Upper lobe of right lung (tissue), 1 donor: ENCODE data around the gene CDH4. TPM values are rescaled to one million over a fixed set of nuclear protein-coding genes. Genes with fewer than 3 reads are reported as not detected.

Experiments used
- ATAC-seq: fragments of 200-7000 bp; cut with Tn5 transposase; one replicate; pipeline ENCODE4 v1.9.1; 2020; ENCODE audit warnings: mild to moderate bottlenecking, moderate library complexity
- DNase-seq: peaks from one replicate; pipeline ENCODE4 v3.0.0-alpha.2; 2020
- H3K27ac ChIP-seq: fragments of 200-600 bp; one replicate; pipeline ENCODE4 v1.8.0; 2022
- H3K27me3 ChIP-seq: fragments of 200-600 bp; one replicate; pipeline ENCODE4 v1.8.0; 2022; ENCODE audit warnings: mild to moderate bottlenecking
- H3K36me3 ChIP-seq: fragments of 200-600 bp; one replicate; pipeline ENCODE4 v1.8.0; 2022
- H3K4me1 ChIP-seq: fragments of 200-600 bp; one replicate; pipeline ENCODE4 v1.8.0; 2022
- H3K4me3 ChIP-seq: fragments of 200-600 bp; one replicate; pipeline ENCODE4 v1.8.0; 2022; ENCODE audit warnings: mild to moderate bottlenecking
- H3K9me3 ChIP-seq: fragments of 200-600 bp; one replicate; pipeline ENCODE4 v1.8.0; 2022
- intact Hi-C: fragments of 100-400 bp; cut with DNase I; formaldehyde crosslinking; loops from one replicate; pipeline ENCODE4 v1.11.0; 2022
- total RNA-seq: library from RNA; stranded (reverse); fragmentation: NEBNext Ultra II Directional; extraction: Animal tissue kit (Norgen Biotek cat#: 25700); gene quantifications from one replicate; pipeline ENCODE4 v1.2.1, GENCODE V29; 2021
- TF ChIP-seq, protein P1 (sequence below): fragments of 200-600 bp; IDR thresholded peaks from one replicate; pipeline ENCODE4 v1.8.0; 2022; ENCODE audit warnings: antibody characterized with exemption
- donor health status: DM: no; HTN: yes; CAD: no; lungs with severe emphysema.

The CDH4 gene
- total RNA-seq, 1 donor from 2014 or later: 0.23 TPM

DNA sequence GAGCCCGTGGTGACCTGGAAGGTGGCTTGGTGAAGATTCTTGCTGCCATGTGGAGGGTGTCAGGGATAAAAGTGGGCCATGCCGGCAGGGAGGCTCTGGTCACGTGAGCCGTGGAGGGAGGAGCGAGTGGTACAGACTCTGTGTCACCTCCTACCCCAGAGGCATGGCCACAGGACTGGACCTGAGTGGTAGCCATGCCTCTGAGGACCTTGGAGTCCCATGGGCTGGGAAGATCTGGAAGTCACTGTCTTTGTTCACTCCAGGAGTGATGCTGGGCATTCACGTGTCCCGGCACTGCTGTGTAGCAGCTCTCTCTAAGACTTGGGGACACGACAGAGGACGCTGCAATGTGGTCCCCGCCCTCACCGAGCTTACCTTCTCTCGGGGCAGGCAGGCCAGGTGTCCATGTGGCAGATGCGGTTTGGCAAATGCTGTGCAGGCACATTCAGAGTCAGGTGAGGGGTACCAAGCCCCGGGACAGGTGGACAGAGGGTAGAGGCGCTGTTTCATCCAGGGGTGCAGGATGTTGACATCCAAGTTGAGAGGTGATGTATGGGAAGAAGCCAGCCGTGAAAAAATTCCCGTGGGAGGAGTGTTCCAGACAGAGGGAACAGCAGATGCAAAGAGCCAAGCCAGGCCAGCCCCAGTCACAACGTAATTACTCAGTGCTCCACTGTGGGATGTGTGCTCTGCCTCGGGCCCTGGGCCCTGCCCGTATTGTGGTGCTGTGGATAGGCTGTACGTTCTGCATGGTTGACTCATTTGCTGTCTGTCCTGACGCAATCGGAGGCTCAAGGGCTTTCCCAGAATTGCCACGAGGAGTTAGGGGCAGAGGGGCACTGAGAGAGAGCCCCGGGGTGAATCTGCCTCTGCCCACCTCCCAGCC, 505.9 kb downstream of the CDH4 start:
- ATAC-seq (no peak), DNase-seq (peak; percentile 48)
- Histone ChIP-seq H3K27ac (no peak overlapping the region), H3K9me3 (no peaks in the 10 kb centered on the region), H3K27me3 (peaks cover 4% of the 10 kb centered on the region), H3K4me1 (no peaks in the 10 kb centered on the region), H3K36me3 (no peaks in the 10 kb centered on the region), H3K4me3 (no peak overlapping the region)
- intact Hi-C loops: no loop called here
- TF ChIP-seq, protein P1, sequence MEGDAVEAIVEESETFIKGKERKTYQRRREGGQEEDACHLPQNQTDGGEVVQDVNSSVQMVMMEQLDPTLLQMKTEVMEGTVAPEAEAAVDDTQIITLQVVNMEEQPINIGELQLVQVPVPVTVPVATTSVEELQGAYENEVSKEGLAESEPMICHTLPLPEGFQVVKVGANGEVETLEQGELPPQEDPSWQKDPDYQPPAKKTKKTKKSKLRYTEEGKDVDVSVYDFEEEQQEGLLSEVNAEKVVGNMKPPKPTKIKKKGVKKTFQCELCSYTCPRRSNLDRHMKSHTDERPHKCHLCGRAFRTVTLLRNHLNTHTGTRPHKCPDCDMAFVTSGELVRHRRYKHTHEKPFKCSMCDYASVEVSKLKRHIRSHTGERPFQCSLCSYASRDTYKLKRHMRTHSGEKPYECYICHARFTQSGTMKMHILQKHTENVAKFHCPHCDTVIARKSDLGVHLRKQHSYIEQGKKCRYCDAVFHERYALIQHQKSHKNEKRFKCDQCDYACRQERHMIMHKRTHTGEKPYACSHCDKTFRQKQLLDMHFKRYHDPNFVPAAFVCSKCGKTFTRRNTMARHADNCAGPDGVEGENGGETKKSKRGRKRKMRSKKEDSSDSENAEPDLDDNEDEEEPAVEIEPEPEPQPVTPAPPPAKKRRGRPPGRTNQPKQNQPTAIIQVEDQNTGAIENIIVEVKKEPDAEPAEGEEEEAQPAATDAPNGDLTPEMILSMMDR: no peak

DNA sequence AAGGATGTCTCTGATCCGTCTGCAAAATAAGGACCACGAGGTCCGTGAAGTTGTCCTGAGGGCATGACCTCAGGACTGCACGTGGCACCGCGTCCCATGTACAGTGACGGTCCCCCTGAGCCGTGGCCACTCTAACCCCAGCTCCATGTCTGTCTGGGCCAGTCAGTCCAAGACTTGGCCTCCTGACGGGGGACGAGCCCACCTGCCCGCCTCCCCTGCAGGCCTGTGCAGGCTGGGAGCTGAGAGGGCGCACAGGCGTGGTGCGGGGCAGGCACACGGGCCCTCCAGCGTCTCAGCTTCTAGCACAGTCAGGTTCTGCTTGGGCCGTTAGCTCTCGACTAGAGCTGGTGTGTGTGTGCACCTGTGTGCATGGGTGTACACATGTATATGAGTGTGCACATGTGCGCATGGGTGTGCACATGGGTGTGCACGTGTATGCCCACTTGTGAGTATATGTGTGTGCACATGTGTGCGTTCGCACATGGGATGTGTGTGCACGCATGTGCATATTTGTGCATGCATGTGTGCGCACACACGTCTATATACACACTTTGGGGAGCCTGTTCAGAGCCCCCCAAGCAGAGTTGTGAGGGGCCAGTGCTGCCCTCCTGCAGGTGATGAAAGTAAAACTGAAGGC, 506.6 kb downstream of the CDH4 start:
- TF ChIP-seq, protein P1: no peak
- no peaks in the 10 kb centered on the region for H3K9me3 ChIP-seq
- H3K27me3 ChIP-seq: peaks cover 7% of the 10 kb centered on the region
- intact Hi-C loops: no loop called here
- ATAC-seq (no peak), DNase-seq (peak; percentile 48)
- H3K27ac ChIP-seq: no peak overlapping the region
- no peaks in the 10 kb centered on the region for H3K36me3 ChIP-seq
- no peaks in the 10 kb centered on the region for H3K4me1 ChIP-seq
- H3K4me3 ChIP-seq: no peak overlapping the region

DNA sequence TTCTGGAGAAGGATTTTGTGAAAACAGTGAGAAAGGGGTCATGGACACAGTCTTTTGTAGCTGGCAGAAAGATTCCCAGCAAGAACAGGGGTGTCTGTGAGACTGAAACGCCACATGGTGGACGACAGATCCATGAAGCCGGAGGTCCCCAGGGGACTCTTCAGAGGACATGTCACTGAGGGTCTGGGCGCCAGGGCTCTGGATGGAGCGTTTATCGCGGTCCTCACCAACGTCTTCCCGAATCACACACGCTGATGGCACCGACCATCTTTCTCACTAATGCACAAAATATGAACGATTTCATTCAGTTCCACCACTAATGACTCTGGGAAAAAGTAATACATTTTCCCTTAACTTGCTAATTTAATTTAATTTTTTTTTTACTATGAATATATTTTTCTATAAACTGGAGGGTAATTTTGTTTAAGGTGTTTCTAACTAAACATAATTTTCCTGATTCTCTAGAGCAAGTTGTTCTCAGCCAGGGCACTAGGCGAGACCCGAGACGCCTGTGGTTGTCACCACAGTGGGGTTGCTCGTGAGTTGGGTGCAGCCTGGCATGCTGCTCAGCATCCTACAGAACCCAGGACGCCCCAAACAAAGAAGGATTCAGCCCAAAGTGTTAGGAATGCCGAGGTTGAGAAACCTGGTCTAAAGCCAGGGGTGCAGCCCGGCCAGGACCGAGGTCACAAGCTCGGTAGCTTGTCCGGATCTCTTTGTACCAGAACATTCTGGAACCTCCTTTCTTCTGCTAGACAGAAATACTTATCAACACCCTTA, 507.4 kb downstream of the CDH4 start:
- Histone ChIP-seq H3K27me3 (peaks cover 14% of the 10 kb centered on the region), H3K9me3 (no peaks in the 10 kb centered on the region), H3K27ac (no peak overlapping the region), H3K4me1 (no peaks in the 10 kb centered on the region), H3K4me3 (no peak overlapping the region), H3K36me3 (no peaks in the 10 kb centered on the region)
- DNase-seq: peak; percentile 31
- intact Hi-C loops: no loop called here
- TF ChIP-seq, protein P1: no peak
- ATAC-seq: no peak

DNA sequence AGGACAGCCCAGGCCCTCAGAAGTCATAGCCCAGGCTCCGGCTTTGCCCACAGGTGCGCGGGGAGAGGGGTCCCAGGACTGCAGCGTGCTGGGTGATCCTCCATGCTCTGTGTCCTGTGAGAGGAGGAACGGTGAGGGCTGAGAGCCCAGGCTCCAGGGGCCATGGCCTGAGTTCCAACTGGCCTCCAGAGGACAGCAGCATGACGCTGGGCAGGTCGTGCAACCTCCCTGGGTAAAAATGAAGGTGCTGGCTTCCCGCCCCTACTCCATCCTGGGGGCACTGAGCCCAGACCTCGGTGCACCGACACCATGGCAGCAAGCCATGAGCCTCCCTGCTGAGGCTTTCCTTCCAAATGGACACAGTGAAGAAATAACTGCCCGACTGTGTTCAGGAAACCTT, 508.3 kb downstream of the CDH4 start:
- intact Hi-C loops: no loop called here
- Histone ChIP-seq H3K36me3 (no peaks in the 10 kb centered on the region), H3K9me3 (no peaks in the 10 kb centered on the region), H3K4me3 (no peak overlapping the region), H3K27me3 (peaks cover 23% of the 10 kb centered on the region), H3K4me1 (no peaks in the 10 kb centered on the region), H3K27ac (no peak overlapping the region)
- TF ChIP-seq, protein P1: no peak
- ATAC-seq: no peak
- peak; percentile 53 for DNase-seq

DNA sequence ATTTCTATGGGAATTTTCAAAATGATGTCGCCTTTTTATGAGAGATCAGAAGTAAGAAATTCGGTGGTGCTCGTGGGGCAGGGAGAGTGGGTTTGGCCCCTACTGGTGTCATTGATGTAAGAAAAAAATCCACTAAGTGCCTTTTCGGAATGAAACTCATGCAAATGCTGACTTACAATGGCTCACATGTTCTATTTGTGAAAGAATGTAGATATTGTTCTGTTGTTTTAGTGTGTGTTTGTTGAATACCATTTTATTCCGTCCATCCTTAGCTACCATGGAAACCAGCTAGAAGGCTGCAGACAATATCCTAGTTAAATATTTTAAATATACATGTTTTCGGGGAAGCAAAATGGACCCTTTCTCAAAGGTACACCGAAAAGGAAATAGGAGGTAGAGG, 508.7 kb downstream of the CDH4 start:
- TF ChIP-seq, protein P1: no peak
- H3K27me3 ChIP-seq: peaks cover 24% of the 10 kb centered on the region

More for the DNA sequence above, 508.7 kb downstream of the CDH4 start:
- Histone ChIP-seq H3K36me3 (no peaks in the 10 kb centered on the region), H3K4me3 (no peak overlapping the region), H3K27ac (no peak overlapping the region), H3K4me1 (no peaks in the 10 kb centered on the region), H3K9me3 (no peaks in the 10 kb centered on the region)
- ATAC-seq (no peak), DNase-seq (no peak)
- intact Hi-C loops: no loop called here
